CD14-positive monocyte (primary cell): ENCODE data around the gene KCNQ1. TPM values are rescaled to one million over a fixed set of nuclear protein-coding genes. Genes with fewer than 3 reads are reported as not detected.

Experiments used
- DNase-seq, 3 donors: peaks; one replicate each; pipeline ENCODE4 v3.0.0-alpha.2; 2011 to 2022
- H2AFZ ChIP-seq: 2 replicates; pipeline ENCODE4 v1.6.0; 2012; ENCODE audit warnings: mild to moderate bottlenecking, low read depth, low read length, inconsistent platforms; ENCODE audit not compliant: insufficient read depth, poor library complexity, severe bottlenecking
- H3K27ac ChIP-seq, 2 donors: 1 replicate in 1 of 2; 2 replicates in 1 of 2; pipeline ENCODE4 v1.5.1; 2012 to 2013; ENCODE audit warnings: low read length in 2 of 2, control low read depth in 1 of 2, inconsistent platforms in 1 of 2, low read depth in 1 of 2, mild to moderate bottlenecking in 1 of 2
- H3K27me3 ChIP-seq, 2 donors: one replicate each; pipeline versions ENCODE4 v1.6.0 to v1.6.1; 2011 to 2013; ENCODE audit warnings: low read length in 2 of 2; ENCODE audit not compliant: control insufficient read depth in 2 of 2, insufficient read depth in 2 of 2
- H3K36me3 ChIP-seq, 2 donors: replicated peaks in 1 of 2; 1 replicate in 1 of 2; 2 replicates in 1 of 2; pipeline versions ENCODE4 v1.5.1 to v1.6.1; 2012 to 2013; ENCODE audit warnings: low read length in 2 of 2, control low read depth in 1 of 2, inconsistent platforms in 1 of 2, mild to moderate bottlenecking in 1 of 2; ENCODE audit not compliant: insufficient read depth in 2 of 2, control insufficient read depth in 1 of 2
- H3K4me1 ChIP-seq, 2 donors: 1 replicate in 1 of 2; 2 replicates in 1 of 2; pipeline versions ENCODE4 v1.5.1 to v1.6.1; 2012 to 2013; ENCODE audit warnings: low read length in 2 of 2, control low read depth in 1 of 2, inconsistent platforms in 1 of 2, mild to moderate bottlenecking in 1 of 2, moderate library complexity in 1 of 2; ENCODE audit not compliant: insufficient read depth in 2 of 2, control insufficient read depth in 1 of 2
- H3K4me2 ChIP-seq: replicated peaks from 2 replicates; pipeline ENCODE3; 2012; ENCODE audit warnings: low read length, moderate library complexity, mild to moderate bottlenecking; ENCODE audit not compliant: poor library complexity, severe bottlenecking; ENCODE audit errors: extremely low read depth
- H3K4me3 ChIP-seq, 3 experiments: fragments of 200-600 bp in 1 of 3; sonication (generic) in 1 of 3; replicated peaks in 1 of 3; 1 replicate in 2 of 3; 2 replicates in 1 of 3; pipeline ENCODE4 v1.5.1; 2011 to 2013; ENCODE audit warnings: low read length in 3 of 3, mild to moderate bottlenecking in 3 of 3, control low read depth in 2 of 3, low read depth in 2 of 3, inconsistent platforms in 1 of 3, moderate library complexity in 1 of 3
- H3K79me2 ChIP-seq: 2 replicates; pipeline ENCODE4 v1.6.0; 2012; ENCODE audit warnings: mild to moderate bottlenecking, control low read depth, inconsistent platforms, low read length, moderate library complexity; ENCODE audit not compliant: insufficient read depth
- H3K9ac ChIP-seq: 2 replicates; pipeline ENCODE4 v1.6.0; 2017; ENCODE audit warnings: low read length, mild to moderate bottlenecking; ENCODE audit not compliant: insufficient read depth, poor library complexity, severe bottlenecking
- H3K9me3 ChIP-seq, 2 donors: replicated peaks in 1 of 2; 1 replicate in 1 of 2; 2 replicates in 1 of 2; pipeline versions ENCODE4 v1.5.1 to v1.6.1; 2012 to 2013; ENCODE audit warnings: low read length in 2 of 2, control low read depth in 1 of 2; ENCODE audit not compliant: control insufficient read depth in 1 of 2, insufficient read depth in 1 of 2
- H4K20me1 ChIP-seq: 2 replicates; pipeline ENCODE4 v1.6.0; 2012; ENCODE audit warnings: mild to moderate bottlenecking, low read length, control low read depth, moderate library complexity; ENCODE audit not compliant: insufficient read depth
- H3K27ac Mint-ChIP-seq, 7 donors: one replicate each; pipeline ENCODE4 v1.8.0; 2020; ENCODE audit warnings: mild to moderate bottlenecking in 7 of 7, mixed read lengths in 7 of 7, moderate library complexity in 6 of 7, inconsistent platforms in 2 of 7
- H3K27me3 Mint-ChIP-seq, 3 donors: one replicate each; pipeline ENCODE4 v1.8.0; 2021 to 2022; ENCODE audit warnings: low read depth in 3 of 3, mild to moderate bottlenecking in 3 of 3, mixed read lengths in 3 of 3, moderate library complexity in 3 of 3, inconsistent platforms in 1 of 3
- H3K36me3 Mint-ChIP-seq, 2 donors: one replicate each; pipeline ENCODE4 v1.8.0; 2020; ENCODE audit warnings: mixed read lengths in 2 of 2, inconsistent platforms in 1 of 2, mild to moderate bottlenecking in 1 of 2
- H3K4me1 Mint-ChIP-seq: one replicate; pipeline ENCODE4 v1.8.0; 2020; ENCODE audit warnings: mild to moderate bottlenecking, mixed read lengths
- H3K4me3 Mint-ChIP-seq, 2 donors: one replicate each; pipeline ENCODE4 v1.8.0; 2020; ENCODE audit warnings: mild to moderate bottlenecking in 2 of 2, mixed read lengths in 2 of 2, moderate library complexity in 1 of 2
- H3K9me3 Mint-ChIP-seq, 7 donors: one replicate each; pipeline ENCODE4 v1.8.0; 2020 to 2022; ENCODE audit warnings: mixed read lengths in 7 of 7, mild to moderate bottlenecking in 6 of 7, moderate library complexity in 6 of 7, inconsistent platforms in 2 of 7
- CTCF ChIP-seq: fragments of 200-600 bp; IDR thresholded peaks from one replicate; pipeline ENCODE4 v1.8.0; 2022; ENCODE audit warnings: antibody characterized with exemption, mild to moderate bottlenecking
- WGBS: methylation state at CpG from one replicate; pipeline ENCODE4 v1.1.5; 2013; ENCODE audit warnings: missing lambda C conversion rate; ENCODE audit not compliant: insufficient coverage; 5-methylcytosine and 5-hydroxymethylcytosine counted together
- intact Hi-C, 2 donors: fragments of 100-400 bp; cut with micrococcal nuclease; formaldehyde crosslinking; loops; one replicate each; pipeline versions ENCODE4 v1.15.0 to v1.15.1; 2023
- polyA plus RNA-seq, 3 donors: library from polyadenylated mRNA; depleted of rRNA in 1 of 3; unstranded in 2 of 3; stranded (reverse) in 1 of 3; fragments of 300-500 nt in 2 of 3; fragments of >200 nt in 1 of 3; fragmentation: Illumina TruSeq in 2 of 3; gene quantifications; 1 replicate in 2 of 3; 2 replicates in 1 of 3; pipeline ENCODE4 v1.2.3, GENCODE V29; 2012 to 2021

The KCNQ1 gene
- polyA plus RNA-seq, 3 donors = 14.9 to 31.8 (median 21.6) TPM

DNA sequence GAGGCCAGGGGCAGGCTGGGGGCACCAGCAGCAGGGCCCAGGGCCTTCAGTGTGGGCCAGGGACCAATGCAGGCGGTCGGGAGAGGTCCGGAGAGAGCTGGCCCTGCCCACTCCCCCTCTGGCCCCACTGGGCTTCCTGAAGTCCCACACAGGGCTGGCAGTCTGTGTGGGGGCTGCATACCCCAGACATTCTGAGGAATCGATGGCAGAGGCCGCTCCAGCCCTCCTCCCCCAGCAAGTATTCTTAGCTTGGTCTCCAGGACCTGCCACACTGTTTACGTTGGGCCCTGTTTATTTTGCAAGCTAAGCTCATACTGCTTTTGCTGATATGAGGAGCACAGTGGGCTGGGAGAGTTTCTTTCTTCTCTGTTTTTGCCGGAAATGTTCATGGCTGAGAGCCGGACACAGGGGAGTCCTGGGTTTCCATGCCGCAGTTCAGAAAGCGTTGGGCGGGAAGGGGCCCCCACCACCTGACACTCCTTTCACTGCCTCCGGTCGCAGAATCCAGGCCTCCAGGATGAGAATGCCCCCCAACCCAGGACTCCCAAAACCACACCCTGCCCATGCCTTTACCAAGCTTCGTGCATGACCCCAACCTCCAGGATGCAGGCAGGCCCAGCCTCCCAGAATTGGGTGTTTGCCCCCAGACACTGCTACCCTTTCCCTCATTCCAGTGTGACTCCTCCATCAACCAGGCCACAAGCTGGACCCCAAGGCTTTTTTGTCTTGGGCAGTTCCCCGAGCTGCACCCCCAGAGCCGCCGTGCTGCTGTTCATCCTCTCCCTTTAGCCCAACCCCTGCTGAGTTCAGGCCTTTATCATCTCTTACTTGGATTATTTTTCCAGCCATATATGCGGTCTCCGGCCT, 336.8 kb downstream of the KCNQ1 start:
- no peak overlapping the region for H2AFZ ChIP-seq

GRCh38 chr11:2782769-2783168, 338.0 kb downstream of the KCNQ1 start:
- Mint-ChIP-seq H3K27ac (no peak overlapping the region), H3K9me3 (peaks cover 0 to 3% (median 0%) of the 10 kb centered on the region in 7 donors), H3K4me3 (no peak overlapping the region), H3K4me1 (peaks cover 51% of the 10 kb centered on the region), H3K27me3 (peaks cover 3 to 19% (median 3%) of the 10 kb centered on the region in 3 donors), H3K36me3 (peaks cover 34 to 43% of the 10 kb centered on the region in 2 donors)
- Histone ChIP-seq H3K9ac (no peak overlapping the region), H3K4me2 (no peak overlapping the region), H3K36me3 (peaks cover 6 to 21% of the 10 kb centered on the region in 2 donors), H3K4me3 (no peak overlapping the region), H3K9me3 (no peaks in the 10 kb centered on the region), H2AFZ (no peak overlapping the region), H3K27ac (no peak overlapping the region), H3K79me2 (no peaks in the 10 kb centered on the region), H3K4me1 (peaks cover 29 to 49% of the 10 kb centered on the region in 2 donors), H4K20me1 (peaks cover 48% of the 10 kb centered on the region), H3K27me3 (no peaks in the 10 kb centered on the region)
- DNase-seq = no peak
- no peak for TF ChIP-seq CTCF
- intact Hi-C loops = no loop called here
- no CpG with 5 or more reads among the region's 2 CpGs for WGBS

More for the DNA sequence above, 336.8 kb downstream of the KCNQ1 start:
- Histone ChIP-seq H3K36me3 (peaks cover 9 to 28% of the 10 kb centered on the region in 2 donors), H3K27ac (no peak overlapping the region), H3K4me2 (no peak overlapping the region), H3K79me2 (no peaks in the 10 kb centered on the region), H3K27me3 (no peaks in the 10 kb centered on the region), H4K20me1 (peaks cover 54% of the 10 kb centered on the region), H3K9me3 (no peaks in the 10 kb centered on the region), H3K9ac (no peak overlapping the region), H3K4me1 (peaks cover 29 to 50% of the 10 kb centered on the region in 2 donors), H3K4me3 (no peak overlapping the region)
- Mint-ChIP-seq H3K4me1 (peaks cover 54% of the 10 kb centered on the region), H3K27me3 (peaks cover 3 to 20% (median 3%) of the 10 kb centered on the region in 3 donors), H3K36me3 (peaks cover 37 to 44% of the 10 kb centered on the region in 2 donors), H3K4me3 (no peak overlapping the region), H3K27ac (no peak overlapping the region), H3K9me3 (peaks cover 0 to 3% (median 0%) of the 10 kb centered on the region in 7 donors)
- TF ChIP-seq CTCF = no peak
- DNase-seq = no peak
- intact Hi-C loops = no loop called here
- 25% methylated on average over 13 of the region's 19 CpGs for WGBS
